Measurements from ENCODE around the gene GNG2.

GRCh38 chr14:51845811-51846210 is 14.6 kb upstream of the GNG2 start:
- TF ChIP-seq CTCF (IDR thresholded peaks at IDR 0.05; ENCODE audit: control extremely low read depth in 1 of 3, insufficient read depth in 1 of 3, low read depth in 1 of 3, low read length in 3 of 3) (no peak), KDM1A (IDR thresholded peaks at IDR 0.05; ENCODE audit: borderline replicate concordance, low read length) (no peak), KDM5A (IDR thresholded peaks at IDR 0.05; ENCODE audit: low read length) (no peak), POLR2AphosphoS5 (IDR thresholded peaks at IDR 0.05; ENCODE audit: low read depth, low read length) (no peak), MAFK (IDR thresholded peaks at IDR 0.05; ENCODE audit: low read depth, low read length) (no peak)
